Erythroblast (primary cell): ENCODE results near the gene TMEM135.

ENCODE experiments used
- GATA1 ChIP-seq: IDR thresholded peaks from 2 replicates; pipeline ENCODE4 v1.6.1; 2011; ENCODE audit warnings: low read depth, mild to moderate bottlenecking, control low read depth, low read length, moderate library complexity
- POLR2A ChIP-seq: IDR thresholded peaks from 2 replicates; pipeline ENCODE4 v1.6.1; 2011; ENCODE audit warnings: mild to moderate bottlenecking, low read length

GRCh38 chr11:87092159-87092558 is 54.4 kb downstream of the TMEM135 start:
- TF ChIP-seq GATA1 (no peak), POLR2A (no peak)
